AG10803 (cell line): ENCODE data around the gene SLC22A2.

ENCODE experiments used
- DNase-seq: peaks from one replicate; pipeline ENCODE4 v3.0.0; 2010; ENCODE audit warnings: low read depth
- H3K4me3 ChIP-seq: 2 replicates; pipeline ENCODE4 v1.5.1; 2011; ENCODE audit warnings: mild to moderate bottlenecking, low read length, control low read depth
- CTCF ChIP-seq: conservative IDR thresholded peaks from 2 replicates; pipeline ENCODE4 v1.5.1; 2011; ENCODE audit warnings: mild to moderate bottlenecking, low read length, control low read depth, inconsistent platforms

SLC22A2 gene

DNA sequence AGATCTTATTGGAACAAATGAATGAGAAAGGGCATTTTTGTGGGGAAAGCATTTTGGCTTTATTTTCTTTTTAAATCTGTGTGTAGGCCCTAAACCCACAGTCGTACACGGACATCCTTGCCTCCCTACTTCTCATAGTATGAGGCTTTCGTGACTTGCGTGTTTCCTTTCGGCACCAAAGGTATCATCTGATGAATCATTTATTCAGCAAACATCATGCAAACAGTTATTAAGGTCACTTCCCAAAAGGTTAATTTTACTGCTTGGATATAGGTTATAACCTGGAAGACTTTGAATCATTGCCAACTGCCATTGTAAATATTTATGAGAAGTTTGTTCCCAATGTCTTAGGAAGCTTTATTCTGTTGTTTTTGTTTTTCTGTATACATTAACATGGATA, 15.1 kb upstream of the SLC22A2 start:
- TF ChIP-seq CTCF: no peak
- DNase-seq: no peak
- H3K4me3 ChIP-seq: no peak overlapping the region

GRCh38 chr6:160273196-160273595, 14.6 kb upstream of the SLC22A2 start:
- no peak for TF ChIP-seq CTCF
- DNase-seq: no peak
- H3K4me3 ChIP-seq: no peak overlapping the region

- H3K4me3 ChIP-seq: no peak overlapping the region
- no peak for TF ChIP-seq CTCF
- DNase-seq: no peak
These were observed 14.1 kb upstream of the SLC22A2 start for GRCh38 chr6:160272707-160273106.

DNA sequence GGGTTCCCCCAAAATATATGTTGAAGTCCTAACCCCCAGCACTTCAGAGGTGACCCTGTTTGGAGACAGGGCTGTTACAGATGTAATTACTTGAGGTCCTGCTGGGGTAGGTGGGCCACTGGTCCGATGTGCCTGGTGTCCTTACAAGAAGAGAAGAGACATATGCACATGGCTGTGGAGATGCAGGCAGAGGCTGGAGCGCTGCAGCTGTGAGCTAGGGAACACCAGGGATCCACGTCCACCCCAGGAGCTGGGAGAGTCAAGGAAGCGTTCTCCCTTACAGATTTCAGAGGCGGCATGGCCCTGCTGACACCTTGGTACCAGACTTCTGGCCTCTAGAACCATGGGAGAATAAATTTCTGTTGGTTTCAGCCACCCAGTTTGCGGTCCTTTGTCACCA, 11.7 kb upstream of the SLC22A2 start:
- TF ChIP-seq CTCF: no peak
- no peak for DNase-seq
- no peak overlapping the region for H3K4me3 ChIP-seq

GRCh38 chr6:160269771-160270170, 11.2 kb upstream of the SLC22A2 start:
- H3K4me3 ChIP-seq: no peak overlapping the region

GRCh38 chr6:160269023-160269521, 10.5 kb upstream of the SLC22A2 start:
- H3K4me3 ChIP-seq: no peak overlapping the region
- TF ChIP-seq CTCF: no peak
- no peak for DNase-seq

More at GRCh38 chr6:160269771-160270170, 11.2 kb upstream of the SLC22A2 start:
- no peak for DNase-seq
- no peak for TF ChIP-seq CTCF

DNA sequence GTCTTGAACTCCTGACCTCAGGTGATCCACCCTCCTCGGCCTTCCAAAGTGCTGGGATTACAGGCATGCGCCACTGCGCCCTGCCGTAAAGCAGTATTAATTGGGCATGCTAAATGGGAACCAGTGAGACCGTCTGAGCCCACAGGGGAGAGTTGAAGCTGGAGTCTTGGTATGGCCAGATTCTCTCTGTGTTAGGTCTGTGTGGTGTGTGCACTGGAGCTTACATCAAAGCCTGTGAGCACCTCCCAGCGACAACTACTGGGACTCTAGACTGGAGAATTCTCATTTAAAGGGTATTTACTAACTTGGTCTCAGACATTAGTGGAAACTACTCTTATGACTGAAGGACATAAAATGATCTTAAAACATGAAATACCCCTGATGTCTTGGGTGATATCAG, 8.5 kb upstream of the SLC22A2 start:
- TF ChIP-seq CTCF: no peak
- H3K4me3 ChIP-seq: no peak overlapping the region
- no peak for DNase-seq
